ENCODE results near the gene FBXO17.

The FBXO17 gene

DNA sequence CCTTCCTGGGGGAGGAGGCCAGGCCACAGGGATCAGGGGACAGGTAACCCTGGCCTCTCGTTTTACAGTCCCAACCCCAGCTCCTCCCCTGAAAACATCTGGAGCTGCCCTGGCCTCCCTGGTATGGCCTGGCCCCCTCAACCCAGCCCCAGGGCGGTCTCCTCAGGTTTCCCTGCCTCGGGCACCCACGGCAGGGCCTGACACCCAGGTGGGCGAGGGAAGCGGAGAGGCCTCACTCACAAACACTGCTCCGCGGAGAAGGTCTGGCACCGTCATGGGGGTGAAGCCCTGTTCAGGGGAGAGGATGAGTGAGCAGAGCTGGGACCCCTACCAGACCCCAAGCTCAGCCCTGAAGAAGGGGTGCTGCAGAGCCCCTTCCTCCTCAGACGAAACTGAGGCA, 57.0 kb downstream of the FBXO17 start:
- Histone ChIP-seq H3K9me3 (ENCODE audit: insufficient read depth, low read depth, low read length) (no peaks in the 10 kb centered on the region), H3K27me3 (ENCODE audit: insufficient read depth, low read length, poor library complexity, severe bottlenecking) (no peaks in the 10 kb centered on the region), H3K4me2 (ENCODE audit: low read depth, low read length, poor library complexity, severe bottlenecking) (no peak overlapping the region), H3K9me2 (replicated peaks; ENCODE audit: low read depth, low read length) (no peaks in the 10 kb centered on the region), H3K79me2 (ENCODE audit: insufficient read depth, low read length) (no peaks in the 10 kb centered on the region), H2AFZ (ENCODE audit: low read length) (no peak overlapping the region), H3K9ac (ENCODE audit: low read depth, low read length, poor library complexity, severe bottlenecking) (no peak overlapping the region), H3K4me1 (ENCODE audit: insufficient read depth, low read length, poor library complexity, severe bottlenecking) (no peaks in the 10 kb centered on the region), H3K4me3 (ENCODE audit: low read length, poor library complexity, severe bottlenecking) (no peak overlapping the region), H4K20me1 (ENCODE audit: insufficient read depth, low read length, poor library complexity, severe bottlenecking) (no peaks in the 10 kb centered on the region), H3K36me3 (ENCODE audit: insufficient read depth, low read length) (peaks cover 3% of the 10 kb centered on the region; the same call in 1 of the 2 replicates), H3F3A (ENCODE audit: low read depth) (no peaks in the 10 kb centered on the region)
- TF ChIP-seq, protein P1, sequence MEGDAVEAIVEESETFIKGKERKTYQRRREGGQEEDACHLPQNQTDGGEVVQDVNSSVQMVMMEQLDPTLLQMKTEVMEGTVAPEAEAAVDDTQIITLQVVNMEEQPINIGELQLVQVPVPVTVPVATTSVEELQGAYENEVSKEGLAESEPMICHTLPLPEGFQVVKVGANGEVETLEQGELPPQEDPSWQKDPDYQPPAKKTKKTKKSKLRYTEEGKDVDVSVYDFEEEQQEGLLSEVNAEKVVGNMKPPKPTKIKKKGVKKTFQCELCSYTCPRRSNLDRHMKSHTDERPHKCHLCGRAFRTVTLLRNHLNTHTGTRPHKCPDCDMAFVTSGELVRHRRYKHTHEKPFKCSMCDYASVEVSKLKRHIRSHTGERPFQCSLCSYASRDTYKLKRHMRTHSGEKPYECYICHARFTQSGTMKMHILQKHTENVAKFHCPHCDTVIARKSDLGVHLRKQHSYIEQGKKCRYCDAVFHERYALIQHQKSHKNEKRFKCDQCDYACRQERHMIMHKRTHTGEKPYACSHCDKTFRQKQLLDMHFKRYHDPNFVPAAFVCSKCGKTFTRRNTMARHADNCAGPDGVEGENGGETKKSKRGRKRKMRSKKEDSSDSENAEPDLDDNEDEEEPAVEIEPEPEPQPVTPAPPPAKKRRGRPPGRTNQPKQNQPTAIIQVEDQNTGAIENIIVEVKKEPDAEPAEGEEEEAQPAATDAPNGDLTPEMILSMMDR (conservative IDR thresholded peaks at IDR 0.05; ENCODE audit: low read length) = no peak
- TF ChIP-seq EZH2phosphoT487 (IDR thresholded peaks at IDR 0.05; ENCODE audit: borderline replicate concordance) = no peak

DNA sequence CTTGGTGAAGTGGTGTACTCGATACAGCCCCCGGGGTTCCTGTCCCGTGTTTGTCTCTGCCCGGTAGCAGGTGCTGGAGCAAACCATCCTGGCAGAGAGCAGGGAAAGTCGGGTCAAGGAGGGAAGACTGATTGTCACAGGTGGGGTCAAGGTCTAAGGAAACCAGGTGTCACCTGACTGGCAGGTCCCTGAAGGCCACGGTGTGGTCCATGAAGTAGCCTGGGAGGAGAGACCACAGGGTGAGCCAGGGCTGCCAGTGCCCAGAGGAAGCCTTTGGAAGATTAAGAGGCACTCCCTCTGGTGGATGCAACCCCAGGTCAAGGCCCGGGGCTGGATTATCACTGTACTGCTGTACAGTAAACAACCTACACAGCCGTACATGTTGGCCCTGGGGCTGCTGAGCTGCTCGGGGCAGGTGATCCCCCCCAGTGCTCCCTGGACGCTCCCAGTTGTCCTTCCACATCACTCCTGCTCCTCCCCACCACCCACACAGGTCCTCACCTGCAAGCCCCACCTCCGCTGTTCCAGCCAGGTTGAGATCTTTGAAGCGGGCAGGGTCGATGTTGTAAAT, 57.5 kb downstream of the FBXO17 start:
- TF ChIP-seq, protein P1 (conservative IDR thresholded peaks at IDR 0.05; ENCODE audit: low read length) = no peak; the same call in 1 of the 2 replicates
- H3K36me3 ChIP-seq (ENCODE audit: insufficient read depth, low read length) = peaks cover 3% of the 10 kb centered on the region; the same call in 1 of the 2 replicates
- no peaks in the 10 kb centered on the region for H3K27me3 ChIP-seq (ENCODE audit: insufficient read depth, low read length, poor library complexity, severe bottlenecking)
- H3F3A ChIP-seq (ENCODE audit: low read depth) = no peaks in the 10 kb centered on the region
- H3K9me3 ChIP-seq (ENCODE audit: insufficient read depth, low read depth, low read length) = no peaks in the 10 kb centered on the region
- H3K79me2 ChIP-seq (ENCODE audit: insufficient read depth, low read length) = no peaks in the 10 kb centered on the region
- H4K20me1 ChIP-seq (ENCODE audit: insufficient read depth, low read length, poor library complexity, severe bottlenecking) = no peaks in the 10 kb centered on the region
- no peak overlapping the region for H2AFZ ChIP-seq (ENCODE audit: low read length)
- H3K4me3 ChIP-seq (ENCODE audit: low read length, poor library complexity, severe bottlenecking) = no peak overlapping the region
- no peak overlapping the region for H3K9ac ChIP-seq (ENCODE audit: low read depth, low read length, poor library complexity, severe bottlenecking)
- no peaks in the 10 kb centered on the region for H3K9me2 ChIP-seq (replicated peaks; ENCODE audit: low read depth, low read length)
- no peak overlapping the region for H3K4me2 ChIP-seq (ENCODE audit: low read depth, low read length, poor library complexity, severe bottlenecking)
- peaks cover 3% of the 10 kb centered on the region for H3K4me1 ChIP-seq (ENCODE audit: insufficient read depth, low read length, poor library complexity, severe bottlenecking)

DNA sequence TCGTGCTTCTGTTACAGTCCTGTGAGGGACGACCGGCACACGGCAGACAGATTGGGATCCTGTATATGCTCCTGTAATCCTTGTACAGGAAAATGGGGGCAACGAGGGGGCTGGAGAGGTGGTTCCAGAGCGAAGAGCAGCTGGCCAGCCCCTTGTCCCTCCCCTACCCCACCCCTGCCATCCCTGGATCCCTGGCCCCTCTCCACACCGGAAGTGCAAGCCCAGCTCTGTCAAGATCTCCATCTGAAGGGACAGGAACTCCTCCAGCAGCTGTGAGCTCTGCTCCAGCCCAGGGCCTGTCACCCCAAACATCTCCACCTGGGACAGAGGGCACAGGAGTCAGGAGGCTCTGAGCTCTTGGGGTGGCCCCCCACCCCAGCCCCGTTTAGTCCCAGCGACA, 58.0 kb downstream of the FBXO17 start:
- no peak overlapping the region for H3K9ac ChIP-seq (ENCODE audit: low read depth, low read length, poor library complexity, severe bottlenecking)
- no peaks in the 10 kb centered on the region for H3K9me3 ChIP-seq (ENCODE audit: insufficient read depth, low read depth, low read length)
- H2AFZ ChIP-seq (ENCODE audit: low read length) = no peak overlapping the region

More for the DNA sequence above, 58.0 kb downstream of the FBXO17 start:
- no peaks in the 10 kb centered on the region for H3K27me3 ChIP-seq (ENCODE audit: insufficient read depth, low read length, poor library complexity, severe bottlenecking)
- no peak overlapping the region for H3K4me3 ChIP-seq (ENCODE audit: low read length, poor library complexity, severe bottlenecking)
- no peaks in the 10 kb centered on the region for H3K9me2 ChIP-seq (replicated peaks; ENCODE audit: low read depth, low read length)
- TF ChIP-seq EZH2phosphoT487 (IDR thresholded peaks at IDR 0.05; ENCODE audit: borderline replicate concordance) = no peak
- TF ChIP-seq, protein P1 (conservative IDR thresholded peaks at IDR 0.05; ENCODE audit: low read length) = no peak
- no peaks in the 10 kb centered on the region for H3K79me2 ChIP-seq (ENCODE audit: insufficient read depth, low read length)
- peaks cover 3% of the 10 kb centered on the region; the same call in 1 of the 2 replicates for H3K36me3 ChIP-seq (ENCODE audit: insufficient read depth, low read length)
- H4K20me1 ChIP-seq (ENCODE audit: insufficient read depth, low read length, poor library complexity, severe bottlenecking) = no peaks in the 10 kb centered on the region
- H3K4me2 ChIP-seq (ENCODE audit: low read depth, low read length, poor library complexity, severe bottlenecking) = no peak overlapping the region
- no peaks in the 10 kb centered on the region for H3F3A ChIP-seq (ENCODE audit: low read depth)
- peaks cover 7% of the 10 kb centered on the region for H3K4me1 ChIP-seq (ENCODE audit: insufficient read depth, low read length, poor library complexity, severe bottlenecking)
